Heart right ventricle (tissue), 16 donors: ENCODE measurements around the gene PPM1H. TPM values are rescaled to one million over a fixed set of nuclear protein-coding genes. Genes with fewer than 3 reads are reported as not detected.
A peak's percentile ranks its signal among the peaks of the same experiment; 100 is the strongest.

Experiments
- ATAC-seq, 8 donors: fragments of 200-7000 bp; cut with Tn5 transposase; one replicate each; pipeline ENCODE4 v1.9.1; 2020; ENCODE audit warnings: mild to moderate bottlenecking in 8 of 8, moderate library complexity in 8 of 8, moderate number of reproducible peaks in 1 of 8
- DNase-seq, 2 donors: peaks; one replicate each; pipeline ENCODE4 v3.0.0-alpha.2; 2020
- H3K27ac ChIP-seq, 10 donors: fragments of 200-600 bp; sonication (generic) in 2 of 10; one replicate each; pipeline versions ENCODE4 v1.5.0 to v1.8.0; 2020 to 2022; ENCODE audit warnings: mild to moderate bottlenecking in 3 of 10
- H3K27me3 ChIP-seq, 7 donors: fragments of 200-600 bp; one replicate each; pipeline ENCODE4 v1.8.0; 2021 to 2022; ENCODE audit warnings: mild to moderate bottlenecking in 2 of 7
- H3K36me3 ChIP-seq, 9 donors: fragments of 200-600 bp; sonication (generic) in 1 of 9; one replicate each; pipeline versions ENCODE4 v1.5.0 to v1.8.0; 2020 to 2022; ENCODE audit warnings: mild to moderate bottlenecking in 2 of 9
- H3K4me1 ChIP-seq, 9 donors: fragments of 200-600 bp; sonication (generic) in 1 of 9; one replicate each; pipeline versions ENCODE4 v1.5.0 to v1.8.0; 2020 to 2022; ENCODE audit warnings: mild to moderate bottlenecking in 4 of 9
- H3K4me3 ChIP-seq, 10 donors: fragments of 200-600 bp; sonication (generic) in 2 of 10; one replicate each; pipeline versions ENCODE4 v1.5.0 to v1.8.0; 2020 to 2022; ENCODE audit warnings: mild to moderate bottlenecking in 7 of 10, moderate library complexity in 2 of 10
- H3K9me3 ChIP-seq, 11 donors: fragments of 200-600 bp in 10 of 11; sonication (generic) in 2 of 11; one replicate each; pipeline versions ENCODE4 v1.5.0 to v1.8.0; 2013 to 2022; ENCODE audit warnings: mild to moderate bottlenecking in 2 of 11, control low read depth in 1 of 11, moderate library complexity in 1 of 11
- CTCF ChIP-seq, 9 donors: fragments of 200-600 bp; sonication (generic) in 2 of 9; IDR thresholded peaks; one replicate each; pipeline versions ENCODE4 v1.5.0 to v1.8.0; 2021 to 2022; ENCODE audit warnings: antibody characterized with exemption in 9 of 9, mild to moderate bottlenecking in 5 of 9, moderate library complexity in 1 of 9
- WGBS, 2 donors: extraction: QIAGEN DNeasy Blood & Tissue Kit; methylation state at CpG; one replicate each; pipeline ENCODE4 v1.1.7; 2013; ENCODE audit warnings: inconsistent platforms in 1 of 2; 5-methylcytosine and 5-hydroxymethylcytosine counted together
- intact Hi-C, 10 donors: fragments of 100-400 bp; cut with DNase I; formaldehyde crosslinking; loops; one replicate each; pipeline versions ENCODE4 v1.11.1 to v1.14.2; 2022
- polyA plus RNA-seq, 2 donors: library from polyadenylated mRNA; stranded (reverse); fragments of 200-250 nt; gene quantifications; one replicate each; pipeline ENCODE4 v1.2.3, GENCODE V29; 2013
- total RNA-seq, 10 donors: library from RNA; stranded (reverse); fragmentation: NEBNext Ultra II Directional in 3 of 10; extraction: Animal tissue kit (Norgen Biotek cat#: 25700) in 3 of 10; gene quantifications; one replicate each; pipeline versions ENCODE4 v1.2.1 to v1.2.4, GENCODE V29; 2021 to 2023
- donor health status: Arrhythmogenic right ventricular cardiomyopathy.
- donor health status: ischemic (EF 13 %, LVEDD 7.1; RV severe dilation, severe dysfunction).
- donor health status: healthy with polysubstance abuse.
- donor health status: DM: no; HTN: yes; CAD: no.
- donor health status: DM: no; HTN: no; CAD: no.
- donor health status: ischemic (EF 25% LVEDD 6.9; RV normal size, moderate dysfunction).
- donor health status: ischemic (EF 25% LVEDD 5.7; RV mildly dilated, moderate dysfunction).
- donor health status: healthy.
- donor health status: DM: yes; HTN: yes; CAD: no.
- donor health status: Ischemic cardiomyopathy.
- donor health status: ischemic (EF 35%, LVEDD 5.7; RV mildly dilated, moderate dysfunction).
- donor health status: nonischemic (EF 11% LVEDD 7.7; RV severe dilation, severe dysfunction).
- donor health status: DM: yes; HTN: yes; CAD: no.
- donor health status: PGD.
- donor health status: ischemic (EF 29% LVEDD 5.4; RV normal size, mild dysfunction).
- donor health status: nonischemic (EF 23%, LVEDD 6.1; RV moderate dilation, normal function).

PPM1H gene
- total and polyA plus RNA-seq, 12 donors = 0.62 to 7.1 (median 5.3) TPM

GRCh38 chr12:62783881-62784280 lies 151.1 kb downstream of the PPM1H start:
- Histone ChIP-seq H3K4me1 (peaks cover 0 to 53% (median 36%) of the 10 kb centered on the region in 9 donors), H3K36me3 (no peaks in the 10 kb centered on the region), H3K27ac (peak overlapping the region in 3 of 10 donors; percentile 87 to 94 (median 88)), H3K9me3 (no peaks in the 10 kb centered on the region), H3K4me3 (no peak overlapping the region), H3K27me3 (no peaks in the 10 kb centered on the region)
- ATAC-seq (no peak), DNase-seq (no peak)
- no peak for TF ChIP-seq CTCF (IDR thresholded peaks at IDR 0.05)
- intact Hi-C loops = no loop called here
- 87 to 90% methylated on average over 6 of the region's 6 CpGs for WGBS, 2 donors

GRCh38 chr12:62781136-62781880 lies 153.6 kb downstream of the PPM1H start:
- Histone ChIP-seq H3K4me1 (peaks cover 0 to 30% (median 19%) of the 10 kb centered on the region in 9 donors), H3K27ac (no peak overlapping the region), H3K27me3 (no peaks in the 10 kb centered on the region), H3K4me3 (no peak overlapping the region), H3K36me3 (no peaks in the 10 kb centered on the region), H3K9me3 (no peaks in the 10 kb centered on the region)
- WGBS, 2 donors = 96 to 97% methylated on average over 9 of the region's 9 CpGs
- ATAC-seq (no peak), DNase-seq (no peak)
- intact Hi-C loops = no loop called here
- no peak for TF ChIP-seq CTCF (IDR thresholded peaks at IDR 0.05)

- Histone ChIP-seq H3K36me3 (no peaks in the 10 kb centered on the region), H3K27ac (no peak overlapping the region), H3K9me3 (no peaks in the 10 kb centered on the region), H3K27me3 (no peaks in the 10 kb centered on the region), H3K4me3 (no peak overlapping the region), H3K4me1 (peaks cover 0 to 13% (median 3%) of the 10 kb centered on the region in 9 donors)
- no peak for DNase-seq
- no peak for ATAC-seq
- no peak for TF ChIP-seq CTCF (IDR thresholded peaks at IDR 0.05)
- intact Hi-C loops = loop anchor here in 1 of 10 donors (5.0 kb wide), 1 partner anchor 37 kb away; no protein-coding TSS in a partner anchor
These were observed 155.5 kb downstream of the PPM1H start for GRCh38 chr12:62779488-62779887.

GRCh38 chr12:62778187-62778586 lies 156.8 kb downstream of the PPM1H start:
- H3K4me3 ChIP-seq = no peak overlapping the region
- intact Hi-C loops = loop anchor here in 1 of 10 donors (5.0 kb wide), 1 partner anchor 36 kb away; no protein-coding TSS in a partner anchor
- H3K27ac ChIP-seq = no peak overlapping the region
- no peaks in the 10 kb centered on the region for H3K36me3 ChIP-seq
- ATAC-seq (no peak), DNase-seq (no peak)
- H3K4me1 ChIP-seq = peaks cover 0 to 6% (median 0%) of the 10 kb centered on the region in 9 donors
- no peaks in the 10 kb centered on the region for H3K27me3 ChIP-seq
- 90 to 93% methylated on average over 3 of the region's 3 CpGs for WGBS, 2 donors
- no peaks in the 10 kb centered on the region for H3K9me3 ChIP-seq
- TF ChIP-seq CTCF (IDR thresholded peaks at IDR 0.05) = no peak
